Adrenal gland (tissue), 5 donors: Measurements from ENCODE around the gene ATP6AP1.

Source experiments
- CTCF ChIP-seq, 6 experiments: fragments of 450-650 bp in 4 of 6; fragments of 200-600 bp in 2 of 6; sonication (generic) in 1 of 6; IDR thresholded peaks; 1 replicate in 5 of 6; 2 replicates in 1 of 6; pipeline versions ENCODE4 v1.5.1 to v1.8.0; 2016 to 2021; ENCODE audit warnings: antibody characterized with exemption in 6 of 6, mild to moderate bottlenecking in 2 of 6, moderate library complexity in 1 of 6
- POLR2A ChIP-seq, 2 donors: fragments of 450-650 bp; IDR thresholded peaks; one replicate each; pipeline ENCODE4 v1.6.1; 2017; ENCODE audit warnings: antibody characterized with exemption in 2 of 2, mild to moderate bottlenecking in 2 of 2, moderate library complexity in 1 of 2
- donor health status: DM: no; HTN: no; CAD: no.

DNA sequence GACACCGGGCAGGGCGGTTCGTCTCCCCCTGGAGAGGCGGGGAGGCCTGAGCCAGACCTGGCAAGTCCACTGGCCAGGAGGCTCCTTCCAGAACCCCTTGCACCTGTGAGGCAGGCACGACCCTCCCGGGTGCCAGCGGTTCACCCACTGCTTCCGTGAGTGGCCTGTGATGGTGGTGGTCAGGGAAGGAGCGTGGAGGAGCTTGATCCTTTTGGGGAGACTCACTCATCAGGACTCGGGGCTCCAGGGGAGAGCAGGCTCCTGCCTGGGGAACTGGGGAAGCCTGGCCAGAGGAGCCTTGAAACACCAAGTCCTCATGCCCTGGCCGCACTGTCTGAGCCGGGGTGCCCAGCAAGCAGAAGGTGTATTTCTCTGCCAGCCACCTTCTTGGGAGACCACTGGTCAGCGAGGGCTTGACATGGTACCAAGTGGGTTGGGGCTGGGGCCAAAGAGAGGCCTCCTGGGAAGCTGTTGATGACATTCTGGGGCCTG, 16.3 kb downstream of the ATP6AP1 start:
- TF ChIP-seq CTCF (IDR thresholded peaks at IDR 0.05) = no peak
- TF ChIP-seq POLR2A (IDR thresholded peaks at IDR 0.05) = no peak
